ENCODE measurements around the gene FYN.

Gene FYN

GRCh38 chr6:111873178-111874024 lies at the start of gene FYN:
TSS of gene FYN (minus strand) at chr6:111873452. CDS start at chr6:111720051, 153,401 bp downstream.
- TF ChIP-seq, protein P1, sequence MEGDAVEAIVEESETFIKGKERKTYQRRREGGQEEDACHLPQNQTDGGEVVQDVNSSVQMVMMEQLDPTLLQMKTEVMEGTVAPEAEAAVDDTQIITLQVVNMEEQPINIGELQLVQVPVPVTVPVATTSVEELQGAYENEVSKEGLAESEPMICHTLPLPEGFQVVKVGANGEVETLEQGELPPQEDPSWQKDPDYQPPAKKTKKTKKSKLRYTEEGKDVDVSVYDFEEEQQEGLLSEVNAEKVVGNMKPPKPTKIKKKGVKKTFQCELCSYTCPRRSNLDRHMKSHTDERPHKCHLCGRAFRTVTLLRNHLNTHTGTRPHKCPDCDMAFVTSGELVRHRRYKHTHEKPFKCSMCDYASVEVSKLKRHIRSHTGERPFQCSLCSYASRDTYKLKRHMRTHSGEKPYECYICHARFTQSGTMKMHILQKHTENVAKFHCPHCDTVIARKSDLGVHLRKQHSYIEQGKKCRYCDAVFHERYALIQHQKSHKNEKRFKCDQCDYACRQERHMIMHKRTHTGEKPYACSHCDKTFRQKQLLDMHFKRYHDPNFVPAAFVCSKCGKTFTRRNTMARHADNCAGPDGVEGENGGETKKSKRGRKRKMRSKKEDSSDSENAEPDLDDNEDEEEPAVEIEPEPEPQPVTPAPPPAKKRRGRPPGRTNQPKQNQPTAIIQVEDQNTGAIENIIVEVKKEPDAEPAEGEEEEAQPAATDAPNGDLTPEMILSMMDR (IDR thresholded peaks at IDR 0.05): no peak

GRCh38 chr6:111922454-111923297 lies 49.4 kb upstream of the FYN start:
- TF ChIP-seq, protein P1 (IDR thresholded peaks at IDR 0.05): no peak

GRCh38 chr6:111921103-111921502 lies 47.9 kb upstream of the FYN start:
- TF ChIP-seq, protein P1 (IDR thresholded peaks at IDR 0.05): no peak

GRCh38 chr6:111920578-111920977 lies 47.3 kb upstream of the FYN start:
- TF ChIP-seq, protein P1 (IDR thresholded peaks at IDR 0.05): no peak

- TF ChIP-seq, protein P1 (IDR thresholded peaks at IDR 0.05): no peak
Measured at GRCh38 chr6:111918825-111919224, 45.6 kb upstream of the FYN start.

DNA sequence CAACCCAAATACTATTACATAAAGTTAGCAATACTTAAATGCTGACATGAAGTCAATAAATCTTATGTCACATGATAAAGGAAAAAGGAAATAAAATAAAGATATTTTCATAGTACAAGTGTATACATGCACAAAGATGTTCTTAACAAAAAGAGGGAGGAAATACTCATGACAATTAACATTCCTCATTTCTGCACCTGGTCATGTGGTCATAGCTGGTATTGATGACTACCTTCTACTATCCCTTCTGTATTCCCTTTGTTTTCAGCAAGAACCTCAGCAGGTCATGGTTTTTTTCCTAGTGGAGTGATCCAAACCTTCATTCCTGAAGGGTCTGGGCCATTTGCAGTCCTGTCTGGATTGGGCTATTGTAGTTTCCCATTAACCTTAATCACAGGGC lies 43.5 kb upstream of the FYN start:
- TF ChIP-seq, protein P1 (IDR thresholded peaks at IDR 0.05): no peak

- TF ChIP-seq, protein P1 (IDR thresholded peaks at IDR 0.05): no peak
Measured at GRCh38 chr6:111914617-111915016, 41.4 kb upstream of the FYN start.

Data from LNCAP (cell line).